RWPE1 (cell line): Measurements from ENCODE around the gene ABHD2.
A peak's percentile ranks its signal among the peaks of the same experiment; 100 is the strongest.

Experiments used
- CTCF ChIA-PET: fragments of 350-600 bp; sonication (Branson Sonifier 250); formaldehyde crosslinking; extraction: SDS; loops from one replicate; lab custom pipeline; 2021; lab: Yijun Ruan, JAX
- POLR2A ChIA-PET: fragments of 400-600 bp; formaldehyde crosslinking; extraction: SDS; loops from one replicate; lab custom pipeline; 2020; ENCODE audit warnings: antibody characterized with exemption; ENCODE audit not compliant: low non-redundant PET; lab: Yijun Ruan, JAX
- DNase-seq: peaks from one replicate; pipeline ENCODE4 v3.0.0; 2012; ENCODE audit warnings: low spot score
- H3K27ac ChIP-seq: fragments of 450-650 bp; 2 replicates; pipeline ENCODE4 v1.5.1; 2017
- TF ChIP-seq, protein P1 (sequence below): fragments of 450-650 bp; conservative IDR thresholded peaks from 2 replicates; pipeline ENCODE4 v1.5.1; 2017; ENCODE audit warnings: low read depth, mild to moderate bottlenecking

Gene ABHD2

GRCh38 chr15:89211678-89212170 is 123.5 kb downstream of the ABHD2 start:
- ChIA-PET CTCF (no interaction called here), POLR2A (interaction anchor here (0.7 kb wide), 1 partner anchor 11 kb away, joined by 6 read pairs; no protein-coding TSS in a partner anchor)
- no peak for DNase-seq
- TF ChIP-seq, protein P1, sequence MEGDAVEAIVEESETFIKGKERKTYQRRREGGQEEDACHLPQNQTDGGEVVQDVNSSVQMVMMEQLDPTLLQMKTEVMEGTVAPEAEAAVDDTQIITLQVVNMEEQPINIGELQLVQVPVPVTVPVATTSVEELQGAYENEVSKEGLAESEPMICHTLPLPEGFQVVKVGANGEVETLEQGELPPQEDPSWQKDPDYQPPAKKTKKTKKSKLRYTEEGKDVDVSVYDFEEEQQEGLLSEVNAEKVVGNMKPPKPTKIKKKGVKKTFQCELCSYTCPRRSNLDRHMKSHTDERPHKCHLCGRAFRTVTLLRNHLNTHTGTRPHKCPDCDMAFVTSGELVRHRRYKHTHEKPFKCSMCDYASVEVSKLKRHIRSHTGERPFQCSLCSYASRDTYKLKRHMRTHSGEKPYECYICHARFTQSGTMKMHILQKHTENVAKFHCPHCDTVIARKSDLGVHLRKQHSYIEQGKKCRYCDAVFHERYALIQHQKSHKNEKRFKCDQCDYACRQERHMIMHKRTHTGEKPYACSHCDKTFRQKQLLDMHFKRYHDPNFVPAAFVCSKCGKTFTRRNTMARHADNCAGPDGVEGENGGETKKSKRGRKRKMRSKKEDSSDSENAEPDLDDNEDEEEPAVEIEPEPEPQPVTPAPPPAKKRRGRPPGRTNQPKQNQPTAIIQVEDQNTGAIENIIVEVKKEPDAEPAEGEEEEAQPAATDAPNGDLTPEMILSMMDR = no peak
- H3K27ac ChIP-seq = no peak overlapping the region

DNA sequence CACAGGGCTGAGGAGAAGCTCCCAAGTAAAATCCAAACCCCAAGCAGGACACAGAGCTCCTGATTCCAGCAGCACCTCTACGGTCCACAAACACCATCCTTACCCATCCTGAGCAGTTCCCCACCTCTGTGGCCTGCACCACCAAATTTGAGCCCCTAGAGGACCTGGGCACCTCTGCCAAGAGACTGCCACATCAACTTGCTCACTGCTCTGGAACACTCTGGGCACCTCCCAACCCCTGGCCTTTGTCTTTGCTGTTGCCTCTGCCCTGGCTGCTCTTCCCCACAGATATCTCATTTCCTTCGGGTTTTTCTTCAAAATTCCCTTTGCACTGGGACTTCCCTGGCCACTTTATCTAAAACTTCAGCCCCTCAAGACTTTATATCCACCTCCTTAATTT is 127.4 kb downstream of the ABHD2 start:
- no peak for DNase-seq
- POLR2A ChIA-PET = no interaction called here
- no peak overlapping the region for H3K27ac ChIP-seq
- CTCF ChIA-PET = interaction anchor here (0.9 kb wide), 1 partner anchor 9 kb away, joined by 9 read pairs; no protein-coding TSS in a partner anchor
- TF ChIP-seq, protein P1 = no peak

GRCh38 chr15:89217031-89217430 is 128.8 kb downstream of the ABHD2 start:
- TF ChIP-seq, protein P1 = no peak
- no peak overlapping the region for H3K27ac ChIP-seq
- ChIA-PET CTCF (interaction anchor here (0.5 to 2.3 kb wide), 2 partner anchors 10 to 12 kb away, joined by 3 to 17 read pairs; no protein-coding TSS in a partner anchor), POLR2A (no interaction called here)
- no peak for DNase-seq

GRCh38 chr15:89217686-89218376 is 129.6 kb downstream of the ABHD2 start:
- TF ChIP-seq, protein P1 = no peak
- ChIA-PET CTCF (interaction anchor here (2.3 kb wide), 1 partner anchor 11 kb away, joined by 17 read pairs; no protein-coding TSS in a partner anchor), POLR2A (no interaction called here)
- no peak for DNase-seq
- H3K27ac ChIP-seq = no peak overlapping the region

GRCh38 chr15:89218531-89218930 is 130.3 kb downstream of the ABHD2 start:
- no peak for DNase-seq
- H3K27ac ChIP-seq = no peak overlapping the region
- ChIA-PET CTCF (interaction anchor here (2.3 kb wide), 1 partner anchor 12 kb away, joined by 17 read pairs; no protein-coding TSS in a partner anchor), POLR2A (no interaction called here)
- TF ChIP-seq, protein P1 = no peak

DNA sequence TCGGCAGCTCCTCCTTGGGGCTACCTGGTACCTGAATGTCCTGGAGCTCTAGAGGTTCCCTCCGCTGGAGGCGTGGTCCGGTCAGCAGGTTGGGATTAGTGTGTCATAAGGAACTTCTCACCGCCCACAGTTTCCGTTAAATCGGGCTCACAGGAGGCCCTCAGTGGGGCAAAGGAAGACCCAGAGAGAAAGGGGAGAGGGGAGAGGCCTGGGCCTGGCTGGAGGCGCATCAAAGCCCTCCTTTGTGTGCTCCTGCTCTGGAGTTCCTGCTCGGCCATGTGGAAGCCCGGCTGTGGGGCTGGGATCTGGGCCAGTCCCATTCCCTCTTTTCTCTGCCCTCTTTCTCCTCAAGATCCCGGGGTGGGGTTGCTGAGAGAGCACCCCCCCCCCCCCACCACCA is 133.3 kb downstream of the ABHD2 start, which contains the start of gene RLBP1:
Gene RLBP1, minus strand, starts transcription at position 37 of the 400 bp plus-strand sequence. CDS start 2,604 bp downstream, outside the sequence.
- DNase-seq = peak; percentile 48
- ChIA-PET POLR2A (no interaction called here), CTCF (interaction anchor here (0.6 to 2.5 kb wide), 3 partner anchors 14 to 39 kb away, joined by 3 to 20 read pairs (median 4); no protein-coding TSS in a partner anchor)
- H3K27ac ChIP-seq = no peak within 1 kb of the TSS
- TF ChIP-seq, protein P1 = no peak
